CD1c-positive myeloid dendritic cell (primary cell): ENCODE results near the gene MYO1D.
"Not testable (repeated sequence)": the region's sequence is repeated elsewhere in the genome, so short reads cannot be mapped to it uniquely, and the experiment has no call there.

Source experiments
- DNase-seq: peaks from one replicate; pipeline ENCODE4 v3.0.0-alpha.2; 2016; ENCODE audit errors: extremely low spot score

Gene MYO1D

GRCh38 chr17:32529604-32530003 is 347.3 kb downstream of the MYO1D start:
- no peak for DNase-seq

GRCh38 chr17:32528825-32529224 is 348.1 kb downstream of the MYO1D start:
- DNase-seq: no peak

- DNase-seq: no peak
Observed at GRCh38 chr17:32527146-32527545, 349.8 kb downstream of the MYO1D start.

- no peak for DNase-seq
Observed at GRCh38 chr17:32525122-32525521, 351.8 kb downstream of the MYO1D start.

GRCh38 chr17:32524553-32524880 is 352.4 kb downstream of the MYO1D start:
- DNase-seq: not testable (repeated sequence)

- DNase-seq: no peak
Observed at GRCh38 chr17:32523827-32524552, 352.9 kb downstream of the MYO1D start.

GRCh38 chr17:32523017-32523680 is 353.8 kb downstream of the MYO1D start:
- DNase-seq: peak; percentile 25

- DNase-seq: no peak
Observed at GRCh38 chr17:32520737-32521404, 356.1 kb downstream of the MYO1D start.

- DNase-seq: peak; percentile 15
Observed at GRCh38 chr17:32520104-32520701, 356.7 kb downstream of the MYO1D start.

- peak; percentile 36 for DNase-seq
Observed at GRCh38 chr17:32519228-32520103, 357.5 kb downstream of the MYO1D start.

GRCh38 chr17:32518646-32519227 is 358.2 kb downstream of the MYO1D start:
- DNase-seq: no peak

- no peak for DNase-seq
Observed at GRCh38 chr17:32517982-32518381, 358.9 kb downstream of the MYO1D start.

GRCh38 chr17:32516940-32517701 is 359.8 kb downstream of the MYO1D start:
- no peak for DNase-seq

GRCh38 chr17:32516450-32516849 is 360.5 kb downstream of the MYO1D start:
- no peak for DNase-seq

- no peak for DNase-seq
Observed at GRCh38 chr17:32515677-32516383, 361.1 kb downstream of the MYO1D start.

GRCh38 chr17:32514606-32515005 is 362.3 kb downstream of the MYO1D start:
- DNase-seq: no peak

- no peak for DNase-seq
Observed at GRCh38 chr17:32513579-32513978, 363.3 kb downstream of the MYO1D start.

- no peak for DNase-seq
Observed at GRCh38 chr17:32512328-32512727, 364.6 kb downstream of the MYO1D start.

- no peak for DNase-seq
Observed at GRCh38 chr17:32510466-32510865, 366.5 kb downstream of the MYO1D start.

- no peak for DNase-seq
Observed at GRCh38 chr17:32508926-32509325, 368.0 kb downstream of the MYO1D start.
